Mesenchymal stem cell (in vitro differentiated cells and primary cell): ENCODE results near the gene NGB.
A peak's percentile ranks its signal among the peaks of the same experiment; 100 is the strongest.

Experiments used
- DNase-seq: peaks from one replicate; pipeline ENCODE4 v3.0.0-alpha.2; 2013
- H2AFZ ChIP-seq: one replicate; pipeline ENCODE4 v1.6.1; 2013; ENCODE audit warnings: low read depth, mild to moderate bottlenecking, control low read depth, inconsistent platforms, low read length, moderate library complexity
- H2AK5ac ChIP-seq: 2 replicates; pipeline ENCODE4 v1.6.1; 2013; ENCODE audit warnings: low read length, moderate library complexity, mild to moderate bottlenecking, inconsistent platforms; ENCODE audit not compliant: severe bottlenecking
- H2BK120ac ChIP-seq: one replicate; pipeline ENCODE4 v1.6.1; 2013; ENCODE audit warnings: low read depth, mild to moderate bottlenecking, inconsistent platforms, low read length, moderate library complexity
- H2BK12ac ChIP-seq, 2 experiments: one replicate each; pipeline ENCODE4 v1.6.1; 2013; ENCODE audit warnings: inconsistent platforms in 2 of 2, low read length in 2 of 2, mild to moderate bottlenecking in 2 of 2, moderate library complexity in 2 of 2, control low read depth in 1 of 2
- H2BK15ac ChIP-seq: one replicate; pipeline ENCODE4 v1.6.1; 2013; ENCODE audit warnings: mild to moderate bottlenecking, low read depth, inconsistent platforms; ENCODE audit not compliant: poor library complexity, severe bottlenecking
- H2BK5ac ChIP-seq: 2 replicates; pipeline ENCODE4 v1.6.1; 2013; ENCODE audit warnings: low read depth, mild to moderate bottlenecking, low read length, control low read depth, inconsistent platforms; ENCODE audit not compliant: poor library complexity, severe bottlenecking
- H3K14ac ChIP-seq, 2 experiments: one replicate each; pipeline ENCODE4 v1.6.1; 2013; ENCODE audit warnings: inconsistent platforms in 2 of 2, low read length in 2 of 2, control low read depth in 1 of 2, mild to moderate bottlenecking in 1 of 2, moderate library complexity in 1 of 2
- H3K18ac ChIP-seq, 2 experiments: one replicate each; pipeline ENCODE4 v1.6.1; 2013; ENCODE audit warnings: inconsistent platforms in 2 of 2, low read length in 2 of 2, control low read depth in 1 of 2, low read depth in 1 of 2, mild to moderate bottlenecking in 1 of 2
- H3K23ac ChIP-seq, 2 experiments: one replicate each; pipeline ENCODE4 v1.6.1; 2013; ENCODE audit warnings: inconsistent platforms in 2 of 2, low read length in 2 of 2, mild to moderate bottlenecking in 2 of 2, moderate library complexity in 2 of 2, control low read depth in 1 of 2
- H3K27ac ChIP-seq: 2 replicates; pipeline ENCODE4 v1.5.1; 2013; ENCODE audit warnings: mild to moderate bottlenecking, moderate library complexity, low read length, control low read depth, inconsistent platforms; ENCODE audit not compliant: poor library complexity, severe bottlenecking
- H3K27me3 ChIP-seq, 2 experiments: 2 replicates each; pipeline versions ENCODE4 v1.6.1 to v1.7.0; 2013; ENCODE audit warnings: low read length in 2 of 2, mild to moderate bottlenecking in 2 of 2, moderate library complexity in 2 of 2, control low read depth in 1 of 2, inconsistent platforms in 1 of 2; ENCODE audit not compliant: control insufficient read depth in 1 of 2, insufficient read depth in 1 of 2
- H3K36me3 ChIP-seq, 2 experiments: 2 replicates each; pipeline versions ENCODE4 v1.6.1 to v1.7.0; 2013; ENCODE audit warnings: low read length in 2 of 2, control low read depth in 1 of 2, inconsistent platforms in 1 of 2, low read depth in 1 of 2, mild to moderate bottlenecking in 1 of 2; ENCODE audit not compliant: insufficient read depth in 2 of 2, control insufficient read depth in 1 of 2
- H3K4ac ChIP-seq, 2 experiments: one replicate each; pipeline ENCODE4 v1.6.1; 2013; ENCODE audit warnings: inconsistent platforms in 2 of 2, low read length in 2 of 2, mild to moderate bottlenecking in 2 of 2, moderate library complexity in 2 of 2, control low read depth in 1 of 2, low read depth in 1 of 2
- H3K4me1 ChIP-seq: 2 replicates; pipeline ENCODE4 v1.6.1; 2013; ENCODE audit warnings: low read depth, low read length, control low read depth; ENCODE audit not compliant: control insufficient read depth, insufficient read depth
- H3K4me2 ChIP-seq: 2 replicates; pipeline ENCODE4 v1.6.1; 2013; ENCODE audit warnings: low read length, mild to moderate bottlenecking, inconsistent platforms; ENCODE audit not compliant: poor library complexity, severe bottlenecking
- H3K4me3 ChIP-seq, 2 experiments: 2 replicates each; pipeline versions ENCODE4 v1.5.1 to v1.7.0; 2013; ENCODE audit warnings: low read length in 2 of 2, mild to moderate bottlenecking in 2 of 2, control low read depth in 1 of 2, low read depth in 1 of 2; ENCODE audit not compliant: insufficient read depth in 1 of 2
- H3K79me1 ChIP-seq: replicated peaks from 2 replicates; pipeline ENCODE4 v1.6.1; 2013; ENCODE audit warnings: mild to moderate bottlenecking, control low read depth, low read length, inconsistent platforms; ENCODE audit not compliant: poor library complexity, severe bottlenecking
- H3K9ac ChIP-seq: 2 replicates; pipeline ENCODE4 v1.7.0; 2013; ENCODE audit warnings: mild to moderate bottlenecking, low read length, moderate library complexity
- H3K9me3 ChIP-seq: 2 replicates; pipeline ENCODE4 v1.7.0; 2013; ENCODE audit warnings: mild to moderate bottlenecking, low read length; ENCODE audit not compliant: control insufficient read depth
- H4K8ac ChIP-seq: one replicate; pipeline ENCODE4 v1.6.1; 2013; ENCODE audit warnings: inconsistent platforms, mild to moderate bottlenecking, low read length, moderate library complexity
- H4K91ac ChIP-seq: one replicate; pipeline ENCODE4 v1.6.1; 2013; ENCODE audit warnings: mild to moderate bottlenecking, low read length, inconsistent platforms
- WGBS: methylation state at CpG from one replicate; pipeline ENCODE4 v1.1.7; 2013; ENCODE audit warnings: mixed read lengths; 5-methylcytosine and 5-hydroxymethylcytosine counted together

The NGB gene

GRCh38 chr14:77256694-77257093 lies 14.3 kb downstream of the NGB start:
- Histone ChIP-seq H2BK12ac (no peak overlapping the region), H3K4me3 (no peak overlapping the region), H3K4ac (no peak overlapping the region), H3K27ac (no peak overlapping the region), H3K23ac (no peak overlapping the region), H3K18ac (no peak overlapping the region), H4K8ac (no peak overlapping the region), H3K4me1 (no peaks in the 10 kb centered on the region), H3K14ac (no peak overlapping the region), H3K27me3 (peaks cover 52 to 64% of the 10 kb centered on the region in 2 experiments), H2AFZ (no peak overlapping the region), H2BK120ac (no peak overlapping the region), H3K9me3 (no peaks in the 10 kb centered on the region), H2BK15ac (no peak overlapping the region), H3K4me2 (no peak overlapping the region), H3K79me1 (no peaks in the 10 kb centered on the region), H2BK5ac (no peak overlapping the region), H3K36me3 (no peaks in the 10 kb centered on the region), H4K91ac (no peak overlapping the region), H2AK5ac (no peak overlapping the region), H3K9ac (no peak overlapping the region)
- WGBS = 95% methylated on average over 6 of the region's 8 CpGs
- DNase-seq = no peak

GRCh38 chr14:77253333-77254190 lies 17.4 kb downstream of the NGB start:
- H3K9me3 ChIP-seq = no peaks in the 10 kb centered on the region
- no peak overlapping the region for H3K4ac ChIP-seq
- H2BK12ac ChIP-seq = no peak overlapping the region
- H3K9ac ChIP-seq = no peak overlapping the region
- 79% methylated on average over 20 of the region's 20 CpGs for WGBS
- no peak overlapping the region for H3K27ac ChIP-seq
- DNase-seq = no peak
- no peak overlapping the region for H2BK15ac ChIP-seq
- H3K4me3 ChIP-seq = no peak overlapping the region
- H4K8ac ChIP-seq = peak overlapping the region; percentile 36
- no peak overlapping the region for H2BK120ac ChIP-seq
- no peak overlapping the region for H3K18ac ChIP-seq
- peaks cover 31 to 56% of the 10 kb centered on the region in 2 experiments for H3K27me3 ChIP-seq
- no peak overlapping the region for H2AK5ac ChIP-seq
- H4K91ac ChIP-seq = no peak overlapping the region
- no peaks in the 10 kb centered on the region for H3K79me1 ChIP-seq
- no peak overlapping the region for H2AFZ ChIP-seq
- H3K4me1 ChIP-seq = no peaks in the 10 kb centered on the region
- no peak overlapping the region for H2BK5ac ChIP-seq
- H3K36me3 ChIP-seq = no peaks in the 10 kb centered on the region
- H3K23ac ChIP-seq = peak overlapping the region in 1 of 2 experiments; percentile 35
- no peak overlapping the region for H3K4me2 ChIP-seq
- no peak overlapping the region for H3K14ac ChIP-seq

GRCh38 chr14:77251870-77252269 lies 19.1 kb downstream of the NGB start:
- DNase-seq = no peak
- Histone ChIP-seq H4K91ac (peak overlapping the region; percentile 41), H3K14ac (no peak overlapping the region), H3K27me3 (peaks cover 20 to 45% of the 10 kb centered on the region in 2 experiments), H3K36me3 (no peaks in the 10 kb centered on the region), H3K18ac (no peak overlapping the region), H3K4me1 (no peaks in the 10 kb centered on the region), H3K4me2 (no peak overlapping the region), H4K8ac (no peak overlapping the region), H2AK5ac (no peak overlapping the region), H2BK15ac (no peak overlapping the region), H2BK12ac (no peak overlapping the region), H3K27ac (no peak overlapping the region), H2AFZ (no peak overlapping the region), H3K4me3 (no peak overlapping the region), H2BK120ac (no peak overlapping the region), H3K4ac (no peak overlapping the region), H3K9me3 (no peaks in the 10 kb centered on the region), H3K9ac (no peak overlapping the region), H2BK5ac (no peak overlapping the region), H3K23ac (no peak overlapping the region), H3K79me1 (no peaks in the 10 kb centered on the region)
- 94% methylated on average over 11 of the region's 11 CpGs for WGBS

- H4K8ac ChIP-seq = no peak overlapping the region
- H3K4me2 ChIP-seq = no peak overlapping the region
- no peak overlapping the region for H3K4me3 ChIP-seq
- H3K36me3 ChIP-seq = no peaks in the 10 kb centered on the region
- H2BK120ac ChIP-seq = no peak overlapping the region
- no peak overlapping the region for H2BK5ac ChIP-seq
- H3K14ac ChIP-seq = no peak overlapping the region
- no peaks in the 10 kb centered on the region for H3K79me1 ChIP-seq
- 71% methylated on average over 4 of the region's 6 CpGs for WGBS
- no peak overlapping the region for H3K23ac ChIP-seq
- DNase-seq = no peak
- peaks cover 17 to 36% of the 10 kb centered on the region in 2 experiments for H3K27me3 ChIP-seq
- no peak overlapping the region for H3K27ac ChIP-seq
- H2BK15ac ChIP-seq = no peak overlapping the region
- no peak overlapping the region for H4K91ac ChIP-seq
- no peak overlapping the region for H2AK5ac ChIP-seq
- H3K4me1 ChIP-seq = no peaks in the 10 kb centered on the region
- H3K9ac ChIP-seq = no peak overlapping the region
- no peak overlapping the region for H2AFZ ChIP-seq
- H3K4ac ChIP-seq = no peak overlapping the region
- no peaks in the 10 kb centered on the region for H3K9me3 ChIP-seq
- no peak overlapping the region for H2BK12ac ChIP-seq
- no peak overlapping the region for H3K18ac ChIP-seq
Observed at GRCh38 chr14:77250927-77251326, 20.1 kb downstream of the NGB start.
